H1 (cell line): ENCODE measurements around the gene PRPS1. TPM values are rescaled to one million over a fixed set of nuclear protein-coding genes. Genes with fewer than 3 reads are reported as not detected.

Experiments
- CTCF ChIA-PET: fragments of 300-600 bp; sonication (Branson Sonifier 250); formaldehyde crosslinking; loops from one replicate; lab custom pipeline; 2021; ENCODE audit not compliant: partially characterized antibody; lab: Charles Lee
- POLR2A ChIA-PET: fragments of 300-600 bp; sonication (Branson Sonifier 250); formaldehyde crosslinking; loops from one replicate; lab custom pipeline; 2021; ENCODE audit warnings: inconsistent platforms; ENCODE audit not compliant: partially characterized antibody; lab: Charles Lee
- DNase-seq, 2 experiments: peaks; one replicate each; pipeline versions ENCODE4 v3.0.0 to v3.0.0-alpha.2; 2010 to 2022; ENCODE audit warnings: low spot score in 2 of 2, low read depth in 1 of 2, mixed read lengths in 1 of 2
- FAIRE-seq: peaks from 2 replicates; lab custom pipeline; 2011; peaks lifted over from hg19 to GRCh38; lab: Jason Lieb, UNC
- H2AFZ ChIP-seq: 2 replicates; pipeline ENCODE4 v1.8.1; 2012; ENCODE audit warnings: low read length, inconsistent platforms
- H2AK5ac ChIP-seq: 2 replicates; pipeline ENCODE4 v1.6.1; 2013; ENCODE audit warnings: low read depth, low read length
- H2BK120ac ChIP-seq: replicated peaks from 2 replicates; pipeline ENCODE3; 2013; ENCODE audit warnings: low read depth, low read length, inconsistent platforms
- H2BK12ac ChIP-seq: 2 replicates; pipeline ENCODE4 v1.6.1; 2013; ENCODE audit warnings: low read depth, low read length
- H2BK15ac ChIP-seq: 2 replicates; pipeline ENCODE4 v1.6.1; 2013; ENCODE audit warnings: low read length
- H2BK20ac ChIP-seq: 2 replicates; pipeline ENCODE4 v1.6.1; 2013; ENCODE audit warnings: low read length
- H2BK5ac ChIP-seq: 2 replicates; pipeline ENCODE4 v1.6.1; 2013; ENCODE audit warnings: low read depth, low read length
- H3K14ac ChIP-seq: 2 replicates; pipeline ENCODE4 v1.6.1; 2013; ENCODE audit warnings: inconsistent platforms; ENCODE audit not compliant: insufficient read length
- H3K18ac ChIP-seq: 2 replicates; pipeline ENCODE4 v1.6.1; 2013; ENCODE audit warnings: low read length; ENCODE audit errors: extremely low read depth
- H3K23ac ChIP-seq: 2 replicates; pipeline ENCODE4 v1.6.1; 2013; ENCODE audit warnings: inconsistent platforms; ENCODE audit not compliant: insufficient read length
- H3K23me2 ChIP-seq: 2 replicates; pipeline ENCODE4 v1.6.1; 2013; ENCODE audit warnings: low read depth, low read length
- H3K27ac ChIP-seq: 2 replicates; pipeline ENCODE4 v1.6.1; 2011; ENCODE audit warnings: low read depth, low read length, inconsistent platforms
- H3K27me3 ChIP-seq, 4 experiments: replicated peaks in 1 of 4; 1 replicate in 1 of 4; 2 replicates in 3 of 4; pipeline versions ENCODE4 v1.6.1 to v1.8.1; 2011 to 2013; ENCODE audit warnings: low read length in 3 of 4, mild to moderate bottlenecking in 3 of 4, inconsistent platforms in 2 of 4, mixed read lengths in 2 of 4, moderate library complexity in 1 of 4; ENCODE audit not compliant: control insufficient read depth in 3 of 4, insufficient read depth in 3 of 4; ENCODE audit errors: extremely low read depth in 1 of 4
- H3K36me3 ChIP-seq, 4 experiments: 2 replicates each; pipeline versions ENCODE4 v1.6.1 to v1.8.1; 2011 to 2013; ENCODE audit warnings: mild to moderate bottlenecking in 4 of 4, low read length in 3 of 4, moderate library complexity in 2 of 4, control low read depth in 1 of 4, inconsistent platforms in 1 of 4; ENCODE audit not compliant: insufficient read depth in 4 of 4, control insufficient read depth in 2 of 4
- H3K4ac ChIP-seq: replicated peaks from 2 replicates; pipeline ENCODE3; 2013; ENCODE audit warnings: low read length, low read depth, mixed read lengths, inconsistent platforms; ENCODE audit not compliant: insufficient read length
- H3K4me1 ChIP-seq, 4 experiments: replicated peaks in 1 of 4; 1 replicate in 1 of 4; 2 replicates in 3 of 4; pipeline versions ENCODE4 v1.6.1 to v1.8.1; 2011 to 2013; ENCODE audit warnings: low read length in 3 of 4, inconsistent platforms in 2 of 4, mixed read lengths in 1 of 4; ENCODE audit not compliant: insufficient read depth in 4 of 4, control insufficient read depth in 3 of 4
- H3K4me2 ChIP-seq, 2 experiments: 2 replicates each; pipeline versions ENCODE4 v1.6.1 to v1.8.1; 2011 to 2013; ENCODE audit warnings: low read depth in 2 of 2, low read length in 2 of 2, control low read depth in 1 of 2, inconsistent platforms in 1 of 2, mild to moderate bottlenecking in 1 of 2; ENCODE audit not compliant: insufficient read depth in 1 of 2
- H3K4me3 ChIP-seq, 4 experiments: fragments of 200-600, 300-600 bp in 1 of 4; sonication (generic), shearing (Covaris generic), sonication (Bioruptor Twin) in 1 of 4; 2 replicates each; pipeline versions ENCODE4 v1.5.1 to v1.8.1; 2011 to 2016; ENCODE audit warnings: low read length in 4 of 4, low read depth in 3 of 4, control low read depth in 2 of 4, inconsistent platforms in 2 of 4, mild to moderate bottlenecking in 2 of 4, mixed read lengths in 1 of 4, moderate library complexity in 1 of 4; ENCODE audit not compliant: insufficient read depth in 2 of 4; ENCODE audit errors: extremely low read depth in 1 of 4
- H3K56ac ChIP-seq: replicated peaks from 2 replicates; pipeline ENCODE3; 2013; ENCODE audit warnings: low read depth, mild to moderate bottlenecking, mixed read lengths, low read length, inconsistent platforms; ENCODE audit not compliant: insufficient read length
- H3K79me1 ChIP-seq: 2 replicates; pipeline ENCODE4 v1.6.1; 2013; ENCODE audit warnings: low read depth, low read length, control low read depth
- H3K79me2 ChIP-seq, 2 experiments: 2 replicates each; pipeline versions ENCODE4 v1.6.1 to v1.8.1; 2012 to 2013; ENCODE audit warnings: low read length in 2 of 2, mild to moderate bottlenecking in 2 of 2, inconsistent platforms in 1 of 2; ENCODE audit not compliant: insufficient read depth in 2 of 2, control insufficient read depth in 1 of 2
- H3K9ac ChIP-seq, 4 experiments: replicated peaks in 1 of 4; 1 replicate in 1 of 4; 2 replicates in 3 of 4; pipeline versions ENCODE4 v1.6.1 to v1.8.1; 2011 to 2013; ENCODE audit warnings: low read depth in 3 of 4, low read length in 3 of 4, control low read depth in 2 of 4, mild to moderate bottlenecking in 2 of 4, moderate library complexity in 2 of 4, inconsistent platforms in 1 of 4; ENCODE audit errors: extremely low read depth in 1 of 4
- H3K9me3 ChIP-seq, 2 experiments: 2 replicates each; pipeline versions ENCODE4 v1.6.1 to v1.8.1; 2012 to 2013; ENCODE audit warnings: mild to moderate bottlenecking in 2 of 2, moderate library complexity in 2 of 2, control low read depth in 1 of 2, inconsistent platforms in 1 of 2, low read depth in 1 of 2, low read length in 1 of 2, mixed read lengths in 1 of 2; ENCODE audit not compliant: insufficient read depth in 2 of 2
- H4K20me1 ChIP-seq, 2 experiments: replicated peaks in 1 of 2; 2 replicates each; pipeline versions ENCODE3 to v1.8.1; 2011 to 2013; ENCODE audit warnings: inconsistent platforms in 2 of 2, low read length in 2 of 2, mild to moderate bottlenecking in 1 of 2; ENCODE audit not compliant: insufficient read depth in 2 of 2, control insufficient read depth in 1 of 2
- H4K5ac ChIP-seq: 2 replicates; pipeline ENCODE4 v1.6.1; 2013; ENCODE audit warnings: low read length, low read depth, mixed read lengths, inconsistent platforms; ENCODE audit not compliant: insufficient read length
- H4K8ac ChIP-seq: 2 replicates; pipeline ENCODE4 v1.8.0; 2013; ENCODE audit warnings: mild to moderate bottlenecking, moderate library complexity, low read length, inconsistent platforms; ENCODE audit not compliant: insufficient read depth; ENCODE audit errors: extremely low read depth
- H4K91ac ChIP-seq: replicated peaks from 2 replicates; pipeline ENCODE3; 2013; ENCODE audit warnings: low read length, mixed read lengths, inconsistent platforms; ENCODE audit not compliant: insufficient read length
- BRCA1 ChIP-seq: IDR thresholded peaks from 2 replicates; pipeline ENCODE4 v1.6.1; 2012; ENCODE audit warnings: low read depth, low read length, improper control_type of control experiment
- KDM1A ChIP-seq: fragments of 200-600, 300-600 bp; sonication (generic); IDR thresholded peaks from 2 replicates; pipeline ENCODE4 v1.7.1; 2016; ENCODE audit warnings: mild to moderate bottlenecking, low read length, borderline replicate concordance
- WGBS, 2 experiments: shearing (Covaris generic) in 1 of 2; methylation state at CpG; one replicate each; pipeline versions ENCODE4 v1.1.6 to v1.1.7; 2013 to 2015; ENCODE audit warnings: low lambda C conversion rate in 2 of 2, mixed read lengths in 2 of 2, inconsistent platforms in 1 of 2, low coverage in 1 of 2, missing lambda C conversion rate in 1 of 2; ENCODE audit not compliant: insufficient replicate concordance in 2 of 2, insufficient coverage in 1 of 2, insufficient read length in 1 of 2; ENCODE audit errors: extremely low coverage in 1 of 2, missing lambda C conversion rate in 1 of 2; 5-methylcytosine and 5-hydroxymethylcytosine counted together
- polyA plus RNA-seq, 7 experiments: library from polyadenylated mRNA; depleted of rRNA in 3 of 7; stranded (reverse) in 5 of 7; unstranded in 2 of 7; fragments of >200 nt in 5 of 7; fragments of 200-250 nt in 2 of 7; gene quantifications; 1 replicate in 5 of 7; 2 replicates in 1 of 7; 4 replicates in 1 of 7; pipeline versions ENCODE4 v1.2.1 to v1.2.3, GENCODE V29; 2011 to 2013; ENCODE audit warnings: missing spikeins in 2 of 7, mixed read lengths in 2 of 7
- total RNA-seq: library from RNA; stranded (reverse); fragmentation: NEBNext Ultra II Directional; extraction: Animal tissue kit (Norgen Biotek cat#: 25700); gene quantifications from 2 replicates; pipeline ENCODE4 v1.2.1, GENCODE V29; 2021

The PRPS1 gene
- total and polyA plus RNA-seq, 2 of the 8 experiments (the other 6 are each of a cell fraction or from before 2014, with no cell fraction given) = 90.1 to 110 TPM

DNA sequence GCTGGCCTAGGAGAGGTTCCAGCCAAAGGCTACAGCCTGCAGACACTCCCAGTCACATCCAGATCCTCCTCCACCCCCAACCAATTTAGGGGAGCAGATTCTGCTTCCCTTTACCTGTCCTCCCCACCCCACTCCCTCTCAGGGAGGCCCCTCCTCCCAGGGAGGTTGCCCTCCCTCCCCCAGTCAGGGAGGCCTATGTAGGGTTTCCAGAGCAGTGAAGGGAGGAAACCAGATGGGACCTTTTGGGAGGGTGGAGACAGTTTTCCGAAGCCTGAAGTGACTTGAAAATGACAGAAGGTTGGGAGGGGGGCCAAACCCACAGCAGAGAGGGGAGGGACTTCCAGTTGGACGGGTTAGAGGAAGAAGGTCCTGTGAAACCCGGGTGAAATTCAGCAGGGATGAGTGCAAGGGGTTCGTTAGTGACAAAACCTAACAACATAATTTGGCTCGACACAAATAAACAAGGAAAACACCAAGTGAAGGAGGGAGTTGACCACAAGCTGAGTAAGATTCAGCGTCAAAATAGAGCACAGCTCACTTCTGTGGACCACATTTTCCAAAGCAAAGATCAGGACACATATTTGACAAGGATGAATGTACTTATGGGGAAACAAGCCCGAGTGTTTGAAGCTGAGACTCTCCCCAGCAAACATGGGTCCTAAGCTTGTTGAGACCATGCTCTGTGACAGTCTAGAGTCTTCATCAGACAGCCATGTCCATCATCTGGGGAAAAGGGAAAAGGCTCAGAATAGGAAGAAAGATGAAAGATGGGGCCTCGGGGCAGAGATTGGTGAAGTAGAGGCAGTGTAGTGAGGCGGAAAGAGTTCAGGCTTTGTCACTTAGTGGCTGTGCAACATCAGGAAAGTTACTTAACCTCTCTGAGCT is 46.4 kb downstream of the PRPS1 start:
- Histone ChIP-seq H3K9ac (no peak overlapping the region), H3K4me2 (no peak overlapping the region), H3K23me2 (no peaks in the 10 kb centered on the region), H3K4me1 (peaks cover 0 to 7% (median 0%) of the 10 kb centered on the region in 4 experiments; a peak in 3 of 7 replicates), H3K4ac (no peak overlapping the region), H3K79me1 (no peaks in the 10 kb centered on the region), H3K56ac (no peak overlapping the region), H3K9me3 (no peaks in the 10 kb centered on the region), H3K23ac (no peak overlapping the region), H3K18ac (no peak overlapping the region), H3K27ac (no peak overlapping the region), H2BK120ac (no peak overlapping the region), H2AK5ac (no peak overlapping the region), H4K91ac (no peak overlapping the region), H4K8ac (no peak overlapping the region), H2BK5ac (no peak overlapping the region), H2BK15ac (no peak overlapping the region), H2AFZ (no peak overlapping the region), H2BK20ac (no peak overlapping the region), H3K36me3 (no peaks in the 10 kb centered on the region), H4K5ac (no peak overlapping the region), H3K27me3 (no peaks in the 10 kb centered on the region), H3K4me3 (no peak overlapping the region), H4K20me1 (no peaks in the 10 kb centered on the region), H3K14ac (no peak overlapping the region), H3K79me2 (no peaks in the 10 kb centered on the region), H2BK12ac (no peak overlapping the region)
- CTCF ChIA-PET = interaction anchor here (0.6 to 29.5 kb wide), 9 partner anchors 16 to 256 kb away, joined by 3 to 325 read pairs (median 10); partner anchors contain the start of genes NCBP2L and TSC22D3
- POLR2A ChIA-PET = interaction anchor here (1.7 to 2.0 kb wide), 2 partner anchors 40 to 42 kb away, joined by 4 to 13 read pairs; no protein-coding TSS in a partner anchor
- WGBS, 2 experiments = 73% methylated on average over 4 of the region's 9 CpGs; no CpG with 5 or more reads in 1 of the 2 experiments
- no peak for DNase-seq
- no peak for FAIRE-seq
- no peak for TF ChIP-seq BRCA1
- peak; percentile 60; the same call in 1 of the 2 replicates for TF ChIP-seq KDM1A
